D341Med (cell line): ENCODE results near the gene CAPN11.
"Not testable (repeated sequence)": the region's sequence is repeated elsewhere in the genome, so short reads cannot be mapped to it uniquely, and the experiment has no call there.

Source experiments
- DNase-seq: peaks from one replicate; pipeline ENCODE4 v3.0.0; 2012; ENCODE audit warnings: low spot score

The CAPN11 gene

DNA sequence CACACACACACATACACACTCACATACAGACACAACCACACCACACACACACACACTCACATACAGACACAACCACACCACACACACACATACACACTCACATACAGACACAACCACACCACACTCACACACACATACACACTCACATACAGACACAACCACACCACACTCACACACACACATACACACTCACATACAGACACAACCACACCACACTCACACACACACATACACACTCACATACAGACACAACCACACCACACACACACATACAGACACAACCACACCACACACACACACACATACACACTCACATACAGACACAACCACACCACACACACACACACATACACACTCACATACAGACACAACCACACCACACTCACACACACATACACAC lies 23.2 kb downstream of the CAPN11 start:
- DNase-seq = not testable (repeated sequence)

DNA sequence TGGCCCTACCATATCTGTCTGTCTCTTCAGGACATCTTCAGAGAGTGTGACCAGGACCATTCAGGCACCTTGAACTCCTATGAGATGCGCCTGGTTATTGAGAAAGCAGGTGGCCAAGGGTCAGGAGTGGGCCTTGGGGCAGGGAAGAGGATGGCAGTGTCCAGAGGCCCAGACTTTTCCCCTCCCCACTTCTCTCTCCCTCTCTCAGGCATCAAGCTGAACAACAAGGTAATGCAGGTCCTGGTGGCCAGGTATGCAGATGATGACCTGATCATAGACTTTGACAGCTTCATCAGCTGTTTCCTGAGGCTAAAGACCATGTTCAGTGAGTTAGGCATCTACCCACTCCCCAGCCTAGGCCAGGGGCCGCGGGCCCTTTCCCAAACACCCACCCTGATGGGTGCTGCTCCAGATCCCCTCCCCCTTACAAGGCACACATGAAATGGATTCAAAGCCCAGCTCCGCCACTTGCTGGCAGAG lies 24.3 kb downstream of the CAPN11 start:
- DNase-seq = no peak

GRCh38 chr6:44183783-44184182 lies 25.2 kb downstream of the CAPN11 start:
- no peak for DNase-seq

DNA sequence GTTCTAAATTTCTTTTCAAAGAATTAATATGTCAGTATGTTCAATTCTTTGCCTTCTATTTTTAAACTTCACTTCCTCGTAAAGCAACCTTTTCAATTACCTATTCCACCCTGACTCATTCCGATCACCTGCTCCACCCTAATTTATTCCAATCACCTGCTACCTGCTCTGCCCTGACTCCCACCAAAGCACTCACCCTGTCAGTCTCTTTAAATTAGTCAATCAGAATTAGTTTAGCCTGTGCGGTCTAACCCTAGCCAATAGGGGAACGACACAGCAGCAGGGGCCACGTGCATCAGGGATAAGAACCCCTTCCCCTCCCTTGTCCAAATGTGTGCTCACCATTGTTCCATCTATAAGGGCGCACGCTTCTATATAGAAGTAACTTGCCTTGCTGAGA lies 26.7 kb downstream of the CAPN11 start:
- DNase-seq = not testable (repeated sequence)

DNA sequence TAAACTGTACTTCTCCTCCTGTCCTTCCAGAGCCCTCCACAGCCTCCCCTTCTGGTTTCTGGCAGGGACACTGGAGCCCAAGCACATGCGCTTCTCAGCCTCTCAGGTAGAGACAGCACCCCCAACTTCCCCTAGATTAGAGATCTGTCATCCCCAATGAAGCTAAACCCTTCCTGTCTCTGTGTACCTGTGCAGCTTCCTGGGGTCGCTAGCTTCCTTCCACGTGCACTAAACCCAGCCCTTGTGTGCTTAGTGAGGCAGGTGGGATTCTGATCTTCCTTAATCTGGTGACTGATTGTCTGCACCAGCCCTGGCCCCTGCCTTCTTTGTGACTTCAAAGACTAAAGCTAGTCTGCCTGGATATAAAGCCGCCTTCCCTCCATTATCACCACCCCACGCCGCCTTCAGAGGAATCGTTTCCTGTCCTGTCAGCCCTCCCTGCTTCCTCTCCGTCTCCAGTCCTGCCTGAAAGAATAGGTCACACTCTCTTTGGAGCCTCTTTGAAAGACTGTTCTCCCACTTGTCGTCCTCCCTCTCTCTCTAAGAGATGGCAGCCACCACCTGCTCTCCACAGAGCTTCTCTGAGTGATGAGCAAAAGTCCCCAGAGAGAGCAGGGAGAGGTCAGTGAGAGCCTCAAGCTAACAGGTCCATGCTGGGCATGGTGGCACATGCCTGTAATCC lies 27.5 kb downstream of the CAPN11 start:
- peak; percentile 31 for DNase-seq

- no peak for DNase-seq
These were observed 28.0 kb downstream of the CAPN11 start for GRCh38 chr6:44186635-44187025.

- no peak for DNase-seq
These were observed 30.2 kb downstream of the CAPN11 start for GRCh38 chr6:44188819-44189218.

GRCh38 chr6:44189257-44189656 lies 30.6 kb downstream of the CAPN11 start:
- DNase-seq = no peak

- no peak for DNase-seq
These were observed 32.1 kb downstream of the CAPN11 start for GRCh38 chr6:44190715-44191114.

DNA sequence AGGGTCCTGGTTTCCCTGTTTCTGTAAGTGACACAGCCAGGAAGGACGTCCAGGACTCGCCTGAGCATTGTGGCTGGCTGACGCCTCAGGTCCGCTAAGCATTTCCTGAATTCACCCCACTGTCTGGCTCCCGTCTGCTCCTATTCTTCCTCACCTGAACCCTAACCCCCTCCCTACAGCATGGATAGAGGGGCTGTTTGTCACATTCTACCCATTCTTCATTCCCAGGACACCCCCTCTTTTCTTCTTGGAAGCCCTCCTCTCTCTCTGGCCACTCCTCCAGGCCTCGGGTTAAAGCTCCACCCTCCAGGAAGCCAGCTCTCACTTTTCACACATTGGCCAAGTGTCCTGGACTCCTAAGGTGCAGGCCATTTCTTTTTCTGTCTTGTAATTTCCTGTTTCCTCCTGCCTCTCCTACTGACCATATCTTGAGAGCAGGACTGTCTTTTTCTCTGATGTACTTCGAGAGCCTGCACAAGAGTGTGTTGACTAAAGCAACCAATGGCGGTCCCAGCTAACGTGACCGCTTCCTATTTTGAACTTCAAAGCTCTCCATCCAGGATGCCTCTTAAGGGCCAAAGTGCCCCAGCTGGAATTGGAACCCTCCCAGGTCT lies 33.9 kb downstream of the CAPN11 start:
- DNase-seq = peak; percentile 20

DNA sequence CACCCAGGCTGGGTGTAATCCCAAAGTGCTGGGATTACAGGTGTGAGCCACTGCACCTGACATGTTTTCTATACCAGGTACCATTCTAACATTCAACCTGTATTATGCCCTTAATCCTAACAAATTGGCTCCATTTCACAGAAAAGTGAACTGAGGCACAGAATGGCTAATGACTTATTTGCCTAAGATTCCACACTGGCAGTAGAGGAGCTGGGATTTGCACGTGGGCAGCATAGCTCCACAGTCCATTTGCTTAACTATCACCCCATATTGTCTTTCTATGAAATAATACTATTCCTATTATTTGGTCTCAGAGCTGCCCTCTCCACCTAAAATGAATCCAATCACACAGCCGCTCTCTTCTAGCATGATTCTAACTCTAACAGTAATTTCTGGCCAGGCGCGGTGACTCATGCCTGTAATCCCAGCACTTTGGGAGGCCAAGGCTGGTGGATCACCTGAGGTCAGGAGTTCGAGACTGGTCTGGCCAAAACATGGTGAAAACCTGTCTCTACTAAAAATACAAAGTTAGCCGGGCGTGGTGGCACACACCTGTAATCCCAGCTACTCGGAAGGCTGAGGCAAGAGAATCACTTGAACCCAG lies 34.8 kb downstream of the CAPN11 start:
- DNase-seq = no peak

DNA sequence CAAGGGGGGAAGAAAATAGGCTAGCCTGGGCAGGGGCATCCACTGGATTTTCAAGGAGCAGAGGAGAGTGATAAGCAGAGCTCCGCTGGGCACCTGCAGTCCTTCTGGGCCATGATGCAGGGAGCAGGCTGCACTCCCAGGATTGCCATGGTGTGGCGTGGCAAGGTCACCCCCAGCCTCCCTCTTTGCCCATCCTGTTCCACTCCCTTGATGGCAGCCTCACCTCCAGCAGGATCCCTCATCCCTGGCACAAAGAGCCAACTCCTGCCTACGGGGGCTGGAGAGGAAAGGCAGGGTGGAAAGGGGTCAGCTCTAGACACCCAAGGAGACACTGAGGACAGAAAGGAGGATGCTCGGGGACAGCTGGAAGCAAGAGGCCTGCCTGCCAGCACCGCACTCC lies 35.7 kb downstream of the CAPN11 start:
- DNase-seq = peak; percentile 16

DNA sequence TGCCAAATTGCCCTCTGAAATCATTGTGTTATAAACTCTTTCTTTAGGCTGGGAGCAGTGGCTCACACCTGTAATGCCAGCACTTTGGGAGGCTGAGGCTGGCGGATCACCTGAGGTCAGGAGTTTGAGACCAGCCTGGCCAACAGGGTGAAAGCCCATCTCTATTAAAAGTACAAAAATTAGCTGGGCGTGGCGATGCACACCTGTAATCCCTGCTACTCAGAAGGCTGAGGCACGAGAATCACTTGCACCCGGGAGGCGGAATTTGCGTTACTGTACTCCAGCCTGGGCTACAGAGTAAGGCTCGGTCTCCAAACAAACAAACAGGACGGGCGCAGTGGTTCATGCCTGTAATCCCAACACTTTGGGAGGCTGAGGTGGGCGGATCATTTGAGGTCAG lies 37.7 kb downstream of the CAPN11 start:
- not testable (repeated sequence) for DNase-seq

DNA sequence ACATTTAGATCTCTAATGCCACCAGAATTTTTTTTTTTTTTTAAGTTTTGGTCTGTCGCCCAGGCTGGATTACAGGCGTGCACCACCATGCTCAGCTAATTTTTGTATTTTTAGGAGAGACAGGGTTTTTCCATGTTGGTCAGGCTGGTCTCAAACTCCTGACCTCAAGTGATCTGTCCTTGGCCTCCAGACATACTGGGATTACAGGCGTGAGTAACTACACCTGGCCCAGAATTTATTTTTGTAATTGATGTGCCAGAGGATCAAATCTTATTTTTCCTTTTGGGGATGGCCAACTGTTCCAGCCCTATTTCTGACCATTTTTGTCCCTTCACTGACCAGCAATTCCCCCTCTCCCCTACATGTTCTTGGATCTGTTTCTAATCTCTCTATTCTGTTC lies 40.1 kb downstream of the CAPN11 start:
- DNase-seq = no peak

DNA sequence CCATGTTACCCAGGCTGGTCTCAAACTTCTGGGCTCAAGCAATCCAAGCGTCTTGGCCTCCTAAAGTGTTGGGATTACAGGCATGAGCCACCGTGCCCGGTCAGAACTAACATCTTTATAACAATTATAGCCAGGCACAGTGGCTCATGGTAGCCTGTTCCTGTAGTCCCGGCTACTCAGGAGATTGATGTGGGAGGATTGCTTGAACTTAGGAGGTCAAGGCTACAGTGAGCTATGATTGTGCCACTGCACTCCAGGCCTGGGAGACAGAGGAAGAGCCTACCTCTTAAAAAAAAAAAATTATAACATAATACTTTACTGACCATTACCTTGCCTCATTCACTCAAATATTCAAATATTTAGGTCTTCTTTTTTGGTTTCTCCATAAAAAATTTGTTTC lies 41.3 kb downstream of the CAPN11 start:
- no peak for DNase-seq

GRCh38 chr6:44201200-44201599 lies 42.6 kb downstream of the CAPN11 start:
- DNase-seq = peak; percentile 18

DNA sequence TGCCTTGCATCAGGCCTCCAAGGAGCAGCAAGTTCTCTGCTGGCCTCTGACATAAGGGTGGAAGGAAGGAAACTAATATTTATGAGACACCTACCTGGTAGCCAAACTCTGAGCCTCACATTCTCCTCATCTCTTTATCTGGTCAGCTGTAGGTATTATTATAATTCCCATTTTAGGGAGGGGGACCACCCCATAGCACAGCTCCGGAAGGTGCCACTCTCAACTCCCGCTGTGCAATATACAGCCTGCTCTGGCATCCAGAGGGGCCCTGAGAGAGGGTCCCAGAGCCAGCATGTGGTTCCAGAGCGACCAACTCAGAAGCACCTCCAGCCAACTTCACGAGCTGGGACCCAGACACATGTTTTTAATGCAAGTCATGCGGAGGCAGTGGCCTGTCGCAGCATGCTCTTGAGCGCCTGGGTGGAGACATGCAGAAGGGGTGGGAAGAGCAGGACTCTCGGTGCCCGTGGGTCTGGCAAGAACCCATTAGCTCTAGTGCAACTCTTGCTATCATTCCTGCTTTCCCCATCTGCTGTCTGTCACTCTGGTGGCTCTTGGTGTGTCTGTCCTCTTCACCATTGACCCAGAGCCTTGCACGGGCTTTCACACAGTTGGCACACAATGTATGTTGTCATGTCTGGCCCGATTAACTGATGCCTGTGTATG lies 43.2 kb downstream of the CAPN11 start:
- no peak for DNase-seq

GRCh38 chr6:44202332-44202971 lies 43.8 kb downstream of the CAPN11 start:
- no peak for DNase-seq

GRCh38 chr6:44202972-44203750 lies 44.5 kb downstream of the CAPN11 start:
- peak; percentile 20 for DNase-seq

GRCh38 chr6:44203955-44204354 lies 45.3 kb downstream of the CAPN11 start:
- DNase-seq = no peak

- DNase-seq = no peak
These were observed 49.3 kb downstream of the CAPN11 start for GRCh38 chr6:44207966-44208365.

DNA sequence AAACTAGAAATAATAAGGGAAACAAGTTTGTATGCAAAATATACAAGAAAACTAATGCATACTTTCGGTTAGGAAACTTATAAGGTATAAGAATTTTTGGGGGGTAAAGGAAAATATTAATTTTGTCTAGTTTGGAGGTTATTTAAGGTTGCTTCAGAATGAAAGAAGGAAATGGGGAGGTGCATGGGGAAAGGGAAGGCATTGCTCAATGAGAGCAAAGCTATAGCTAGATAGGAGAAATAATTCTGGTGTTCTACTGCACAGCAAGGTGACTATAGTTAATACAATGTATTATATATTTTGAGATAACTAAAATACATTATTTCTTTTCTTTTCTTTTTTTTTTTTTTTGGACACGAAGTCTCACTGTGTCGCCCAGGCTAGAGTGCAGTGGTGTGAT lies 52.7 kb downstream of the CAPN11 start:
- DNase-seq = no peak
